Measurements from ENCODE around the gene P2RX3.

Gene P2RX3

GRCh38 chr11:57310091-57310490 is 28.1 kb upstream of the P2RX3 start:
- DNase-seq (ENCODE audit: low spot score) = no peak

GRCh38 chr11:57310630-57311086 is 27.5 kb upstream of the P2RX3 start:
- DNase-seq (ENCODE audit: low spot score) = no peak

GRCh38 chr11:57311109-57311936 is 26.8 kb upstream of the P2RX3 start:
- DNase-seq (ENCODE audit: low spot score) = peak; percentile 54

- DNase-seq (ENCODE audit: low spot score) = no peak
Measured at GRCh38 chr11:57312511-57313021, 25.6 kb upstream of the P2RX3 start.

GRCh38 chr11:57313071-57313787 is 24.9 kb upstream of the P2RX3 start:
- no peak for DNase-seq (ENCODE audit: low spot score)

GRCh38 chr11:57313788-57314135 is 24.4 kb upstream of the P2RX3 start:
- no peak for DNase-seq (ENCODE audit: low spot score)

GRCh38 chr11:57314221-57314973 is 23.8 kb upstream of the P2RX3 start:
- DNase-seq (ENCODE audit: low spot score) = no peak

- no peak for DNase-seq (ENCODE audit: low spot score)
Measured at GRCh38 chr11:57315491-57315890, 22.7 kb upstream of the P2RX3 start.

- DNase-seq (ENCODE audit: low spot score) = no peak
Measured at GRCh38 chr11:57316017-57316416, 22.1 kb upstream of the P2RX3 start.

- DNase-seq (ENCODE audit: low spot score) = no peak
Measured at GRCh38 chr11:57318178-57318577, 20.0 kb upstream of the P2RX3 start.

- no peak for DNase-seq (ENCODE audit: low spot score)
Measured at GRCh38 chr11:57320067-57320718, 18.0 kb upstream of the P2RX3 start.

GRCh38 chr11:57320719-57321387 is 17.3 kb upstream of the P2RX3 start:
- no peak for DNase-seq (ENCODE audit: low spot score)

GRCh38 chr11:57321388-57322255 is 16.5 kb upstream of the P2RX3 start:
- DNase-seq (ENCODE audit: low spot score) = no peak

- peak; percentile 54 for DNase-seq (ENCODE audit: low spot score)
Measured at GRCh38 chr11:57322256-57323166, 15.6 kb upstream of the P2RX3 start.

- no peak for DNase-seq (ENCODE audit: low spot score)
Measured at GRCh38 chr11:57323167-57323854, 14.8 kb upstream of the P2RX3 start.

GRCh38 chr11:57323855-57324153 is 14.3 kb upstream of the P2RX3 start:
- no peak for DNase-seq (ENCODE audit: low spot score)

- DNase-seq (ENCODE audit: low spot score) = peak; percentile 38
Measured at GRCh38 chr11:57324154-57324885, 13.8 kb upstream of the P2RX3 start.
